ENCODE results near the gene ABCA4. TPM values are rescaled to one million over a fixed set of nuclear protein-coding genes. Genes with fewer than 3 reads are reported as not detected.

The ABCA4 gene
- total and polyA plus RNA-seq, 4 experiments from 2014 or later: not detected

DNA sequence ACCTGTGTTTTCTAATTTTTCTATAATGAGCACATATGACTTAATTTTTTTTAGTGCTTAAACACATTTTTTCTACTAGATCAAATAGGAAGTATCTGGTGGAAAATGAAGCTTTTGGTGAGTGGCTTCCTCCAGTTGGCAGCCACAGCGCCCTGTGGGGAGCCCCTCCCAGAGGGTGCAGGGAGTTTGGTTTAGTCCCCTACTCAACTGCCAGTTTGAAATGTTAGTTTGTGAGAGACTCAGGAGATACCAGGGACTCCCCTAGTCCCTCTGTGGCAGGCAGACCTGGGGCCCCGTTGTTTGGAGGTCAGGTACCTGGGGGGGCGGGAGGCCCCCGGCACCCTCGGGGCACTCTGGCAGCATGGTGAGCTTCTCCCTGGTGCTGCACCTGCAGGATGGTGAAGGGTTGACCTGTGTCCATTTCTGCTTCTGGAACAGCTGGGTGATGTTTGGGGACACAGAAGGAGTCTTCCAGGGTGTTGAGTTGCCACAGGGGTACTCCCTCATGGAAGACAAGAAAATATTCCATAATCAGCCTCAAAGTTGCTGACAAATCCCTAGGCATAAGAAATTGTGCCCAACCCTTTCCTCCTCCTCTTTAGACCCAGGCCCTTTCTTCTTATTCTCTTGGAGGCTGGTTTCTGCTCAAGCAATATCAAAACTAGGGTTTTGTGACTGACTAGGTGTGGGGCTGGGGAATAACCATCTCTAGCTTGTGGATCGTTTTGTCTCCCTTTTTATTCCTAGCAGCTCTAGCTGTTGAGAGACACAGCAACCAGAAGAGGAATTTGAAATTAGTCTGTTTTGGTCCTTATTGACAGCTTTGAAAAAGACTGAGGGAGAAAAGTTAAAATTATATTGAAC lies 91.6 kb downstream of the ABCA4 start:
- Histone ChIP-seq H3K36me3 (ENCODE audit: insufficient read depth, low read length) (no peaks in the 10 kb centered on the region), H3K27ac (ENCODE audit: low read depth, low read length) (no peak overlapping the region), H3K4me3 (ENCODE audit: low read length in 2 of 2) (no peak overlapping the region), H3K9me3 (ENCODE audit: control insufficient read depth in 1 of 2, low read length in 2 of 2) (no peaks in the 10 kb centered on the region), H3K4me1 (ENCODE audit: insufficient read depth, low read length) (no peaks in the 10 kb centered on the region), H3K27me3 (ENCODE audit: insufficient read depth, low read length) (no peaks in the 10 kb centered on the region)
- Mint-ChIP-seq H3K27ac (no peak overlapping the region), H3K4me1 (no peaks in the 10 kb centered on the region), H3K9me3 (peaks cover 0 to 2% (median 0%) of the 10 kb centered on the region in 8 donors), H3K36me3 (no peaks in the 10 kb centered on the region), H3K27me3 (peaks cover 5 to 6% of the 10 kb centered on the region in 2 donors), H3K4me3 (no peak overlapping the region)
- ChIA-PET CTCF (ENCODE audit: partially characterized antibody) (interaction anchor here (1.1 to 1.5 kb wide), 3 partner anchors 8 to 12 kb away, joined by 3 to 5 read pairs (median 4); no protein-coding TSS in a partner anchor), POLR2A (ENCODE audit: partially characterized antibody) (no interaction called here)
- intact Hi-C loops (cut with micrococcal nuclease): no loop called here
- DNase-seq: no peak

DNA sequence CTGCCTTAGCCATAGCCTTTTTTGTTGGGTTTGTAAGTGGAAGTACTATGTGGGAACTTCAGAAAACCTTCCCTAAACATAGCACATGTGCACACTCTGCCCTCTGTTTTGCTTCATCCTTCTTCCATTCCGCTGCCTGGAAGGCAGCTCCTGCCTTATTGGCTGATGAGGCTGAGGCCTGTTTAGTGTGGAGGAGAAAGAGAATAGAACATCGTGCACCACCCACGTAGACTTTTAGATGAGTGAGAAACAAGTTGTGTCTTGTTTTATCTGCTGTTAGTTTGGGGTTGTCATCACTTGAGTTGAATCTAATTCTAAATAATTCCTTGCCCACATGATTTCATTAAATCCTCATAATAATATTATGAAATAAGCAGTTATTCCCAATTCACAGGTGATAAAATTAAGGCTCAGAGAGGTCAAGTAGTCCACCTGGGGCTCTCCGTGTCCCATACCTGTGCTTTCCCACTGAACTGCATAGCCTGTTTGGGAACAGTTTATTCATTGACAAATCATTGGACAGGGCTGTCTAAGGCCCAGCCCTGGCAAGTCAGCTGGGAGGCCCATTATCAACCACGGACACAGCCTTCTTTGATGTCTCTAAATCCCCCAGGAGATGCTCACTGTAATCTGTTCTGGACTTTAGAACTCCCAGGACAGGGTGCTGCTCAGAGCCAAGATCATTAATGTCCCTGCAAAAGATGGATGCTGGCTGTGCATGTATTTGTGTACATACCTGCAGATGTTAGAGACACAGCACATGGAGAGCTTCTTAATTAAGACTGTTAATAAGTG lies 93.0 kb downstream of the ABCA4 start:
- Histone ChIP-seq H3K9me3 (ENCODE audit: control insufficient read depth in 1 of 2, low read length in 2 of 2) (no peaks in the 10 kb centered on the region), H3K27me3 (ENCODE audit: insufficient read depth, low read length) (no peaks in the 10 kb centered on the region), H3K4me3 (ENCODE audit: low read length in 2 of 2) (no peak overlapping the region), H3K4me1 (ENCODE audit: insufficient read depth, low read length) (no peaks in the 10 kb centered on the region), H3K27ac (ENCODE audit: low read depth, low read length) (no peak overlapping the region), H3K36me3 (ENCODE audit: insufficient read depth, low read length) (no peaks in the 10 kb centered on the region)
- Mint-ChIP-seq H3K27ac (no peak overlapping the region), H3K4me3 (no peak overlapping the region), H3K9me3 (peaks cover 0 to 2% (median 0%) of the 10 kb centered on the region in 8 donors), H3K36me3 (no peaks in the 10 kb centered on the region), H3K4me1 (no peaks in the 10 kb centered on the region), H3K27me3 (peaks cover 5 to 6% of the 10 kb centered on the region in 2 donors)
- ChIA-PET POLR2A (ENCODE audit: partially characterized antibody) (no interaction called here), CTCF (ENCODE audit: partially characterized antibody) (interaction anchor here (4.8 kb wide), 1 partner anchor 10 kb away, joined by 69 read pairs; no protein-coding TSS in a partner anchor)
- intact Hi-C loops (cut with micrococcal nuclease): no loop called here
- DNase-seq: no peak

DNA sequence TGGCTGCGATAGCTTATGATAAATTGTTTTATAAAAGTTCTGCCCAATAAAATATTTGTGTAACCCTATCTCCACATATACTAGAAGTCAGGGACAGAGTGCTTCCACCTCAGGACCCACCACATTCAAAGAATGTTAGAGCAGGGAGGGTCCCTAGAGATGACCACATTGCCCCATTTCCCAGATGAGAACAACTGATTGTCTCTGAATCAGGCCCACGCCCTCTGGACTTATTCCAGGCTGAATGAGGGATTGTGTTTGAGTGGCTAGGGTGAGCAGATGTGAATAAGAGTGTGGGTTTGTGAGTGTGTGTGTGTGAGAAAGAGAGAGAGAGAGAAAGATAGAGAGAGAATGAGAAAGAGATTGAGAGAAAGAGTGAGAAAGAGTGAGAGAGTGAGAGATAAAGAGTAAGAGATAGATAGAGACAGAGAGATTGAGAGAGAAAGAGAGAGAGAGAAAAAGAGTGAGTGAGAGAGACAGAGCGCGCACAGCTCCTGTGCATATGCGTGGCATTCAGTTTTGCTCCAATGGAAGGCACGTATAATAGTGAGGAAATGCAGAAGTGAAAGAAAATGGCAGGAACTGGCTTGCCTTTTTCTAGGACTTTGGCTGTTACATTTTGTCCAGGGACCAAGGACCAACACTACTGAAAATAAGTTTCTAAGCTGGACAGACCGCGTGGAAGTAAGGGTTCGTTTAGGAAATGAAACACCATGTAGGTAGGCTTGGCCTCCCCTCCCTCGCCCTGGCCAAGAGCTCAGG lies 94.1 kb downstream of the ABCA4 start:
- DNase-seq: no peak
- Mint-ChIP-seq H3K4me1 (no peaks in the 10 kb centered on the region), H3K4me3 (no peak overlapping the region), H3K27ac (no peak overlapping the region), H3K9me3 (peaks cover 0 to 2% (median 0%) of the 10 kb centered on the region in 8 donors), H3K36me3 (no peaks in the 10 kb centered on the region), H3K27me3 (peaks cover 6% of the 10 kb centered on the region in 2 donors)
- ChIA-PET CTCF (ENCODE audit: partially characterized antibody) (interaction anchor here (2.2 to 4.8 kb wide), 3 partner anchors 11 to 779 kb away, joined by 7 to 69 read pairs (median 11); no protein-coding TSS in a partner anchor), POLR2A (ENCODE audit: partially characterized antibody) (no interaction called here)
- Histone ChIP-seq H3K4me3 (ENCODE audit: low read length in 2 of 2) (no peak overlapping the region), H3K9me3 (ENCODE audit: control insufficient read depth in 1 of 2, low read length in 2 of 2) (no peaks in the 10 kb centered on the region), H3K4me1 (ENCODE audit: insufficient read depth, low read length) (no peaks in the 10 kb centered on the region), H3K27me3 (ENCODE audit: insufficient read depth, low read length) (no peaks in the 10 kb centered on the region), H3K36me3 (ENCODE audit: insufficient read depth, low read length) (no peaks in the 10 kb centered on the region), H3K27ac (ENCODE audit: low read depth, low read length) (no peak overlapping the region)
- intact Hi-C loops (cut with micrococcal nuclease): loop anchor here (1.0 kb wide), 1 partner anchor 437 kb away; no protein-coding TSS in a partner anchor

DNA sequence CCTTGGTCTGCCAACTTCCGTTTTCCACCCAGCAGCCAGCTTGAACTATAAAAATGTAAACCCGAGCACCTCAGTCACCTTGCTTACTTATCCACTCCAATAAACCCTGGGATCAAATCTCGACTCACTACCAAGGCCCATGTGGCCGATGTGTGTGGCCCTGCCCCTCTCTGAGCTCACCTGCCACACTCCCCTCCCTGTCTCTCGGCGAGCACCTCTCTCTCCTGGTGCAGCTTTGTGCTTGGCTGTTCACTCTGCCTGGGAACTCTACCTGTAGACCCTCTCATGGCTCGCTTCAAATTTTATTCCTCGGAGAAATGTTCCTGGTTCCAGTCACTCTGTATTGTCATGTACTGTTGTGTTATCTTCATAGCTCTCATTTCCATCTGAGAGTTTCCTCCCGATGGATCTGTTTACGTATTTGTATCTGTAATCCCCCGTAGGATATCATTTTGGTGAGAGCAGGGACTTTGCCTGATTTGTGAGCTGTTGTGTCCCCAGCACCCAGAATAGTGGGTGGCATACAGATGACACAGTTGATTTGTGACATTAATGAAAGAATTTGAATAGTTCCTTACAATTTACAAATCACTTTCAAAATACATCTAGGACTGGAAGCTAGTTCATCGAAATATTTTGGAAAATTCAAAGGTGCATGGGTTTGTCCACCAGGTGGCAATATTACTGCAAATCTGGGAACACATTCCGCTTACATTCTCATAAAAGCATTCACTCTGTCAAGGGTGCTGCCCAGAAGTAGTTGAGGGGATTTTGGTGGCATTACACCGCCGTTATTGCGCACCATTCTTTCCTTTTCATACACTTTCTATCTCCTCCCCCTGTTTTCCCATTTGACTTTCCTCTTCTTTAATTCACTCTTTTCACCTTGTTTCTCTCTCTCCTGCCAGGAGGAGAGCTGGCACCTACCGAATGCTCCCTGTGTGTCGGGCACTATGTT lies 95.3 kb downstream of the ABCA4 start:
- Histone ChIP-seq H3K4me1 (ENCODE audit: insufficient read depth, low read length) (no peaks in the 10 kb centered on the region), H3K36me3 (ENCODE audit: insufficient read depth, low read length) (no peaks in the 10 kb centered on the region), H3K9me3 (ENCODE audit: control insufficient read depth in 1 of 2, low read length in 2 of 2) (no peaks in the 10 kb centered on the region), H3K27me3 (ENCODE audit: insufficient read depth, low read length) (no peaks in the 10 kb centered on the region), H3K27ac (ENCODE audit: low read depth, low read length) (no peak overlapping the region), H3K4me3 (ENCODE audit: low read length in 2 of 2) (no peak overlapping the region)
- intact Hi-C loops (cut with micrococcal nuclease): loop anchor here (1.0 kb wide), 2 partner anchors 438 to 781 kb away; no protein-coding TSS in a partner anchor
- Mint-ChIP-seq H3K27ac (no peak overlapping the region), H3K4me3 (no peak overlapping the region), H3K4me1 (no peaks in the 10 kb centered on the region), H3K36me3 (no peaks in the 10 kb centered on the region), H3K27me3 (peaks cover 2 to 6% of the 10 kb centered on the region in 2 donors), H3K9me3 (peaks cover 0 to 2% (median 0%) of the 10 kb centered on the region in 8 donors)
- ChIA-PET CTCF (ENCODE audit: partially characterized antibody) (interaction anchor here (0.8 to 4.8 kb wide), 8 partner anchors 10 to 780 kb away, joined by 3 to 69 read pairs (median 6); no protein-coding TSS in a partner anchor), POLR2A (ENCODE audit: partially characterized antibody) (no interaction called here)
- DNase-seq: peak in 1 of 5 donors; percentile 11

DNA sequence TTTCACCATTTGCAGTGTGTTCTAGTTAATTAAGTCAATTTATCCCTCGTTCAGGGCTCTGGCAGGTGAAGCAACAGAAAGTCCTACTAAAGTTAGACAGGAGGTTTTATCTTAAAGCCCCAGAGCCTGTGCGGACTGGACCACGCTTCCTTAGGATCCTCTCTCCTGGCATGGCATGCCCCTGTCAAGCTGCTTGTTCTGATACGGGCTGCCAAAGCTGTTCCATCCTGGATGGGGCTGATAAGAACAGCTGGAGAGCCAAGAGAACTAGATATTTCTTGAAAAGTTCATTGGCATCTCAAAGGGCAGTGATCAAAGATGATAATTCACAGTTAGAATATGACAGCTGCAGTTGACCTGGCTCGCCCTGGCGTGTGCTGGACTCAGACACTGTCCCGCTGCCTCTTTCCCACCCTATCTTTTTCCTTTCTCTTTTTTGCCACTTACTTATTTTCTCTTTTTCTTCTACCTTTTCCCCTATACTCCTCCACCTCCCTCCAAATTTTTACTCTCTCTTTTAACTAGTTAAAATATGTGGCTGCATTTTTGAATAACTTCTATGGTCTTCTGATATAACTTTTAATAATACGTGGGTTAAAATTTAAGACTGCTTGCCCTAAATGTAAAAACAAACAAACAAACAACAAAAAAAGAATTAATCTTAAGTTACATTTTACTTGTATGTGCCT lies 96.7 kb downstream of the ABCA4 start:
- Mint-ChIP-seq H3K4me3 (no peak overlapping the region), H3K27ac (no peak overlapping the region), H3K9me3 (peaks cover 0 to 2% (median 0%) of the 10 kb centered on the region in 8 donors), H3K27me3 (peaks cover 2 to 6% of the 10 kb centered on the region in 2 donors), H3K36me3 (no peaks in the 10 kb centered on the region), H3K4me1 (no peaks in the 10 kb centered on the region)
- H3K27me3 ChIP-seq (ENCODE audit: insufficient read depth, low read length): no peaks in the 10 kb centered on the region
- no peaks in the 10 kb centered on the region for H3K9me3 ChIP-seq (ENCODE audit: control insufficient read depth in 1 of 2, low read length in 2 of 2)
- no peaks in the 10 kb centered on the region for H3K36me3 ChIP-seq (ENCODE audit: insufficient read depth, low read length)
- intact Hi-C loops (cut with micrococcal nuclease): no loop called here
- CTCF ChIA-PET (ENCODE audit: partially characterized antibody): interaction anchor here (2.3 to 4.8 kb wide), 2 partner anchors 9 to 14 kb away, joined by 10 to 69 read pairs; no protein-coding TSS in a partner anchor
- no peaks in the 10 kb centered on the region for H3K4me1 ChIP-seq (ENCODE audit: insufficient read depth, low read length)
- POLR2A ChIA-PET (ENCODE audit: partially characterized antibody): no interaction called here
- H3K27ac ChIP-seq (ENCODE audit: low read depth, low read length): no peak overlapping the region
- H3K4me3 ChIP-seq (ENCODE audit: low read length in 2 of 2): no peak overlapping the region
- no peak for DNase-seq
